ENCODE measurements around the gene LPCAT3.

DNA sequence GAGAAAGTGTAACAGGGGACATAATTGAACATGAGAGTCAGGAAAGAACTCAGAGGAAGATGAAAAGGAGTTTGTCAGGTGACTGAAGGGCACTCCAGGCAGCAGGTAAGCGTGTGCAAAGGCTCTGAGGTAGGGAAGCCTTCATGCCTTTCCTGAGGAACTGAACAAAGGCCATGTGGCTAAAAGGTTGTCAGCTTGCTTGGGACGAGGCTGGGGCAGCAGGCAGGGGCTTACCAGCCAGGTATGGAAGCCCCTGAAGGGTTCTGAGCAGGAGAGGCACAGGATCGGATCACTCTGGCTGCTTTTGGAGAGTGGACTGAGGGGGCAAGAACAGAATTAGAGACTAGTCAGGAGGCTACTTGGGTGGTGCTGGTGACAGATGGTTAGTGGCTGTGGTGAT lies 5.2 kb downstream of the LPCAT3 start:
- no peak for TF ChIP-seq POLR2A (IDR thresholded peaks at IDR 0.05)
- TF ChIP-seq POLR2AphosphoS5 (IDR thresholded peaks at IDR 0.05), result no peak
